GM18861 (cell line): Measurements from ENCODE around the gene OR2AP1.
"Not testable (repeated sequence)": the region's sequence is repeated elsewhere in the genome, so short reads cannot be mapped to it uniquely, and the experiment has no call there.

Experiments
- ATAC-seq: cut with Tn5 transposase; IDR thresholded peaks from one replicate; pipeline ENCODE4 v1.9.1; 2021; ENCODE audit not compliant: unreplicated experiment

Gene OR2AP1

GRCh38 chr12:55572168-55572567 is at the start of gene OR2AP1:
TSS of gene OR2AP1 (plus strand) at chr12:55572468. CDS start at chr12:55574415, 1,947 bp downstream.
- ATAC-seq, result no peak

GRCh38 chr12:55548235-55548634 is 24.0 kb upstream of the OR2AP1 start:
- ATAC-seq, result not testable (repeated sequence)

DNA sequence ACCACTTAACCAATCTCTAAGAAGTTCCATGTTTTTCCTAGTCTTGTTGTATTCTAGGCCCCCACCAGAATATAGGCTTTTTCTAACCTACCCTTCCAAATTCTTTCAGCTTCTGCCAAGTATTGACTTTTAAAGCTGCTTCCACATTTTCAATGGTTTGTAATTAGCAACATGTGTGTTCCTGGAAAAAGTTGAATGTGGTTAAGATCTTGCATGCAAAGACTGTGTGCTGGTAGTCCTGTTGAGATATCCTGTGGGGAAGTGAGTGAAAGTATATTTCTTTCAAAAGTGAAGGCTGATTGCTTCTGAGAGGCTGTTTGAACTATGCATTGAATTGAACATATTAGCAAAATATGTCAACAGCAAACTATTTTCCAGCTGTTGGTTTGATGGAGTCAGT is 23.5 kb upstream of the OR2AP1 start:
- no peak for ATAC-seq

GRCh38 chr12:55549302-55549701 is 23.0 kb upstream of the OR2AP1 start, which contains the start of gene OR6C4:
TSS of gene OR6C4 (plus strand) at chr12:55549602. CDS start at chr12:55551227, 1,625 bp downstream.
- ATAC-seq, result no peak

- ATAC-seq, result no peak
These were observed 18.0 kb upstream of the OR2AP1 start for GRCh38 chr12:55554296-55554695.

DNA sequence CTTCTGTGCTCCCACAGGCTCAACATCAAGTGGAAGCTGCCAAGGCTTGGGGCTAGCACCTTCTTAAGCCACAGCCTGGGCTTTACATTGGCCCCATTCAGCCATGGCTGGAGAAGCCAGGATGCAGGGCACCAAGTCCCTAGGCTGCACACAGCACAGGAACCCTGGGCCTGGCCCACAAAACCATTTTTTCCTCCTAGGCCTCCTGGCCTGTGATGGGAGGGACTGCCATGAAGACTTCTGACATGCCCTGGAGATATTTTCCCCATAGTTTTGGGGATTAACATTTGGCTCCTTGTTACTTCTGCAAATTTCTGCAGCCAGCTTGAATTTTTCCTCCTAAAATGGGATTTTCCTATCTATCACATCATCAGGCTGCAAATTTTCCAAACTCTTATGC is 2.2 kb upstream of the OR2AP1 start:
- ATAC-seq, result not testable (repeated sequence)

DNA sequence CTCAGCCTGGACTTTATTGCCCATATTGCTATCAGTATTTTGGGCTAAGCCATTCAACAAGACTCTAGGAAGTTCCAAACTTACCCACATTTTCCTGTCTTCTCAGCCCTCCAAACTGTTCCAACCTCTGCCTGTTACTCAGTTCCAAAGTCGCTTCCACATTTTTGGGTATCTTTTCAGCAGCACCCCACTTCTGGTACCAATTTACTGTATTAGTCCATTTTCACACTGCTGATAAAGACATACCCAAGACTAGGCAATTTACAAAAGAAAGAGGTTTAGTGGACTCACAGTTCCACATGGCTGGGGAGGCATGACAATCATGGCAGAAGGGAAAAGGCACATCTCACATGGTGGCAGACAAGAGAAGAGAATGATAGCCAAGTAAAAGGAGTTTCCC is 1.6 kb upstream of the OR2AP1 start:
- ATAC-seq, result not testable (repeated sequence)

GRCh38 chr12:55582066-55582465 is 9.8 kb downstream of the OR2AP1 start:
- no peak for ATAC-seq

DNA sequence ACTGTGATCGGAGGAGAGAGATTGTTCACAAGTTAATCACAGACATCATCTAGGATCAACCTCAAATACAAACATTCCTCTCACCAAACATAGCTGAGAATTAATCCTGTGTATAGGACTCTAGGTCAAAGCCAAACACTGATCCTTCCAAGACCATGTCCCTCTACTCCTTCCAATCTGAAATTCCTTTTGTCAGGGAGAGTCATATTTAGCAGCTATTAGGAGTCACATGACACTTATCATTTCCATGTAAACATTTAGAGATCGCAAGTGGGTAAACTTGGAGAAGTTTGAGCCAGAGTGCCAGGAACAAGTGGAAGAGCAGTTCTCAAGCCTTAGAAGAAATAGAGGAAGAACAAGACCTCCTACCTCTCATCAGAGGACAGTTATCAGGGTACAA is 13.5 kb downstream of the OR2AP1 start:
- no peak for ATAC-seq

GRCh38 chr12:55590152-55590551 is 17.9 kb downstream of the OR2AP1 start:
- not testable (repeated sequence) for ATAC-seq

DNA sequence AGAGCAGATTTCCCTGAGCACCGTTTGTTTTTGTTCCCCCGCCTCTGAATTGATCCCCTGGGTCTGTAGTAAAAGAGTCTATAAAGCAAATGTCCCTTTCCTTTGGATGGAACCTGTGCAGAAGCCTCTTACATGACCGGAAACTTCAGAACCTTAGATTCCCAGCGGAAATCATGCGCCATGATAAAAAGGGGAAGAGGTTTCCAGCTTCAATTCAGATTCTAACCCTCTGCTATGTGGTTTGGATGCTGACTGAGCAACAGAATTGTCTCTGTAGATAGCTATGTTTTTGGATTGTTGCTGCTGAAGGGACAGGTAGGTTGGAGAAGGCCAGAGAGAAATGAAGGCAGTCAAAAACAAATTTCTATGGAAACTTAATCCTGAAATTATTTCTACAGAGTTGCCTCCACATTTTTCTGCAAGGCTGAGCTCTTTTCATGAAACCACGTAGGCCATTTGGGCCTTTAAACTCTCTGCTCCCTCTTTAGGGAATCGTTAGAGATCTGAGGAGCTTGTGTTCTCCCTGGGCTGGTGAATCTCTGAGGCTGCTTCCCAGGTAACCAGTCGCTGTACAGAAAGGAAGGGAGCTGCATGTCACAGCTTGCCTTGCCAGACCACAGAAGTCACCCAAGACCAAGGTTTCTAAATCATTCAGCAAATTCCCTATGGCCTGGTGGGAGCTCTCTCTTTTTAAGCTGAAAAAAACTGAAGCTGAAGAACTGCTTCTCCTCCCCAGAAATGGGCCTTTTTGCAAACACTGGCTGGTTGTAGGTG is 35.7 kb downstream of the OR2AP1 start:
- ATAC-seq, result no peak

- no peak for ATAC-seq
These were observed 38.3 kb downstream of the OR2AP1 start for GRCh38 chr12:55610598-55610997.

DNA sequence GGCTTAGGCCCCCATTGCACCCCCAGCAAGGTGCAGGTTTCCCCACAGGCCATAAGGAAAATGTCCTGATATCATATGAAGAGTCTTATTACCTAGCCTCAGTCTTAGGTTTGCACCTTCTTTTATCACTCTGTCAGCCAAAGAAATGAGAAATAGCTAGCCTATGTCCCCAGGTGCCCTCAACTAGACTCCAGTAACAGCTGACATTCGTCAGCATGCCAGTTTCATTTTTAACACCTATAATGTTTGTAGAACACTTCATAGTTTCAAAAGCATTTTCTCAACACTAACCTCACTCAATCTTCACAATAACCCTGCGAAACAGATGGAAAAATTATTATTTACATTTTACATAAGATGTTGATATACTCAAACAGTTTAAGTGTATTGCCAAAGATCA is 40.4 kb downstream of the OR2AP1 start:
- no peak for ATAC-seq

DNA sequence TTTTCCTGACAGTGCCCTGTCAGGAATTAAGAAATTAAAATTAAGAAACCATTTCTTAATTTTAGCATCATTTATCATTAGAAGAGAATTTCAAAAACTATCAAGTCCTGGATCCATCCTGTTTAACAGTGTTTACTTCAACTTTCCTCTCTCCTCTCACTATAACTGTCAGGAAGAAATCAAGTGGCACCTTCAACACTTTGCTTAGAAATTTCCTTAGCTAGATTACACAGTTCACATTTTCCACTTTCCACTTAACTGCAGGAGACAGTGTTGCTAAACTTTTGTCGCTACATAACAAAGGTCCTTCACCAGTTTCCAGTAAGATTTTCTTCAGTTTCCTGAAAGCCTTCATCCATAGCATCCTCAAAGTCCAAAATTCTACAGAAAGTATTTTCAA is 42.5 kb downstream of the OR2AP1 start:
- no peak for ATAC-seq

DNA sequence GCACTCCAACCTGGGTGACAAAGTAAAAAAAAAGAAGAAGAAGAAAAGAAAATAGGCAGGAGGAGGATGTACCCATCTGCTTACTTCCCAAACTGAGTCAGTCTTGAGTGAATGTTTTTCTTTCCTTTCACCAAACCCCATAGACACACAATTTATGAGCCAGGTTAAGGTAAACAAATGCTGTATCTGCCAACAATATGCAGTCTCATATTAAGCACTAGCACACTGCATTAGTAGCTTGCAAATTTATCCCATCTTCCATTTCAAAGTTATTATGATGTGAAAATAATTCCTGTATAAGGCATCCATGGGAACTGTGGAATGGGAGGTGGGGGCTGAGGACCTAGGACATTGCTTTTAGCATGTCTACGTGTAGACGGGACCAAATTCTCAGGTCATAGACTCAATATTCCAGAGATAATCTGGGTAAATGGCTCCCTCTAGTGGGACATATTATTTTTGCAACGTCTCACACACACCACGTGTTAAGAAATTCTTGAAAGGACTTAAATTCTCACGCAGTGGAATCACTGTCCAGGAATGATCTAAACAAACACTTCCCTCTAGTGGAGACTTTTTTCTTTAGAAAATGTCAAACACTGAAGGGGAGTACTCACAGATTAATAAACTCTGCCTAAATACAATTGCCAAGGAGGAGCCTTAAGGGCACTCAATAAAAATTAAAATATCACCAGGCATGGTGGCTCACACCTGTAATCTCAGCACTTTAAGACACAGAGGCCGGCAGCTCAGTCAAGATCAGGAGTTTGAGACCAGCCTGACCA is 47.3 kb downstream of the OR2AP1 start:
- peak; percentile 90 for ATAC-seq

- peak; percentile 47 for ATAC-seq
These were observed 51.8 kb downstream of the OR2AP1 start for GRCh38 chr12:55624056-55624455.
